HG03196 (cell line): Measurements from ENCODE around the gene VPS35L.
A peak's percentile ranks its signal among the peaks of the same experiment; 100 is the strongest.
"Not testable (repeated sequence)": the region's sequence is repeated elsewhere in the genome, so short reads cannot be mapped to it uniquely, and the experiment has no call there.

Experiments used
- ATAC-seq: cut with Tn5 transposase; IDR thresholded peaks from one replicate; pipeline ENCODE4 v1.9.1; 2021; ENCODE audit not compliant: unreplicated experiment

The VPS35L gene

DNA sequence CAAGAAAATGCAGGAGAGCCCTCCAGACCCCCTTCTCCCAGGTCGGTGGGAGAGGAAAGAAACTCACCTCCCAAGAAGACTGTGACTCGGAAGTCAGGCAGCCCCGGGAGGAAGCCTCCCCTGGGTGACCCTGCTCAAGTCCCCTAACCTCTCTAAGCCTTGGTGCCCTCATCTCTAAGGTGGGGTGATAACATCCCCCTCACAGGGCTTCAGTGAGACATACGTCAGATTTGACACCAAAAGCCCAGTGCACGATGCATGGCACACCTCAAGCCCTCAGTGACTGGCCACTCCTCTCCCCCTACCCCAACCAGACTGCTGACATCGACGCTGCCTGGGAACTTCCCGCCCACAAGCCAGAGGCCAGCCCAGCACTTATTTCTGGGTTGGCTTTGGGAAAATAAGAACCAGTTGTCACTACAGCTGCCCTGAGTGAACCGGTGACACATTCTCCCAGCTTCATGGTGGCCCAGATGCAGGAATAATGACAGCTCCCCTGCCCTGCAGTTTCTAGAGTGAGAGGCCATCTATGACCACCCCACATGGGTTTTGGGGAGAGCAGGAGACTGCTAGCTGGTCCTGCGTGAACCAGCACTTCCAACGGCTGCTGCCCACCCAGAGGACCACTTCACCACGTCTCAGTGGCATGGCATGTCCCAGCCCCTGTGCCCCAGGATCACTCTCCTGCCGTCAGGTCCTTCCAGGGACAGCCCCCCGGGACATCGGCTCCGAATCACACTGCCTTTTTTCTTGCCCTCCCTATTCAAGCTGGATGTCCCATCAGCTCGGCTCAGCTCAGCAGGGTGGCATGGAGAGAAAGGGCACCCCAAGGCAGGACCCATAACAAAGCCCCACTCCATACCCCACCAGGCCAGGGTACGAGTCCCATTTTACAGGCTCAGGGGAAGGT, 153.0 kb downstream of the VPS35L start:
- no peak for ATAC-seq

- ATAC-seq, result no peak
Observed at GRCh38 chr16:19709381-19710136, 154.1 kb downstream of the VPS35L start.

DNA sequence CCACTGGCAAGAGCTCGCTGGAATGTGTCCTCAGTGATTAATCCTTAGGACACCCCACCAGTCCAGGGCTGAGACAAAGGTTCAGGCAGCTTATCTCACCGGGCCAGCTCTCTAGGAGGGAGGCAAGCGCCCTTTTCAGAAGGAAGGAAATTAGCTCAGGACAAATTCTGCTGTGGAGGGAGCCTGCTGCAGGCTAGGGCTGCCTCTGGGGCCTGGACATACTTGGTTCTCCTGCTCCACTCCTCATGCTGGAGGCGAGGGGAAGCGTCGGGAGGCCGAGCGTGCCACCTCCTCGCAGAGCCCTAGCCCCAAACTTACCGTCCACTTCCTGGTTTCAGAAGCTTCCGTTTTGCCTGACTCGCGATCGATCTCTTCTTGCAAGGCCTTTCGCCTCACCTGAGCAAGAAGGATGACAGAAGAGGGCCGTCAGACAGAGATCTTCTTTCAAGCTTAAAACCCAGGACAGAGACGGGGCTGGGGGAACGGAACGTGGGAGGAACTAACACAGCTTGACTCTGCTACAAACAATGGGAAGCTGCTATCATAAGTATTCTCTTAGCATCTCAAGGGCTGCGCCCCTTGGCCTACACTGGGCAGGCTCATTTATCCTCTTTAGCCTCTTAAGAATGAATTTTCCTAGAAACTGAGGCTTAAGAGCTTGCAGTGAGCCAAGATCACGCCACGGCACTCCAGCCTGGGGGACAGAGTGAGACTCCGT, 154.8 kb downstream of the VPS35L start:
- no peak for ATAC-seq

- ATAC-seq, result no peak
Observed at GRCh38 chr16:19710991-19711545, 155.6 kb downstream of the VPS35L start.

GRCh38 chr16:19711643-19712042, 156.1 kb downstream of the VPS35L start:
- no peak for ATAC-seq

DNA sequence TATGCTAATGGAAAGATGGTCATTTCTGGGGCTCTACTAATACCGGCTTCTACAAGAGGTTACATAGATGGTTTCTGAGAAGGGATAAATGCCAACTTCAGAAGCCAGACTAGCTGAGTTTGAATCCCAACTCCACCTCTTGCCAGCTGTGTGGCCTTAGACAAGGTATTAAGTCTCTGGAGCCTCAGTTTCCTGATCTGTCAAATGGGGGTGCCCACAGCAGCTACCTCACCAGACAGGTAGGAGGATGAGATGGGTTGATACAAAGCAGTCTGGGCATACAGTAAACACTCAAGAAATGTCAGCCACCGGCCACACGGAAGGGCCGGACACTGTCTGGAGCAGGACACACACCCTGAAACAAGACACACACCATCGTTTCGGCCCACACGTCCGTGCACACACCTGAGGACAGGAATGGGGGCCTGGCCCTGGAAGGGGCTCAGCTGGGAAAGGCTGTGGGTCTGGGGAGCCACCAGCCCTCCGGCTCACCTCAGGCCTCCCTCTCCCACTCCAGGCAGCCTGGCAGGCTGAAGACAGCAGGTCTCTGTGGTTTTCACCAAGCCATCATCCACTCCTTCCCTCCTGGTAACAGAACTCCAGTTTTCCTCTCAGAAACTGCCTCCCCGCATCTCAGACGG, 157.0 kb downstream of the VPS35L start:
- ATAC-seq, result no peak

GRCh38 chr16:19713697-19714096, 158.2 kb downstream of the VPS35L start:
- ATAC-seq, result no peak

GRCh38 chr16:19715566-19715965, 160.1 kb downstream of the VPS35L start:
- ATAC-seq, result no peak

DNA sequence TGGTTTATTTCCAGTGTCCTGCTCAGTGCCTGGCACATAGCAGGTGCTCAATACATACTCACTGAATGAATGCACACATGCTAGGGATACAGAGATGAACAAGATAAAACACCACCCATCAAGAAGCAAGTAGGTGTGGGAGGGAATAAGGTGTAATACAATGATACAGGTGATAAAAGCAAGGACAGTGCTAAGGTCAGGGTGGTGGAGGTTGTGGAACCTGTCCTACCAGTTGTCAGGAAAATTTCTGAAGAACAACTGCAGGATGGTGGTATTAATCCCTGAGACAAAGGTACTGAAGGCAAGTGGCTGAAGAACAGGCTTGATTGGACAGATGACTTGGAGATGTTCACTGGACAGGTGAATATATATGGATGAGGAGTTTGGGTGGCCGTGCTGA, 160.7 kb downstream of the VPS35L start:
- ATAC-seq, result no peak

DNA sequence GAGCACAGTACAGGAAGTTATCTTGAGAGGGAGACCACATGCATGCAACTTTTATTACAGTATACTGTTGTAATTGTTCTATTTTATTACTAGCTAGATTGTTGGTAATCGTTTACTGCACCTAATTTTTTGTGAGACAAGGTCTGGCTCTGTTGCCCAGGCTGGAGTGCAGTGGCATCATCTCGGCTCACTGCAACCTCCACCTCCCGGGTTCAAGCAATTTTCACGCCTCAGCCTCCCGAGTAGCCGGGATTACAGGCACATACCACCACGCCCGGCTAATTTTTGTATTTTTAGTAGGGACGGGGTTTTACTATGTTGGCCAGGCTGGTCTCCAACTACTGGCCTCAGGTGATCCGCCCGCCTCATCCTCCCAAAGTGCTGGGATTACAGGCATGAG, 161.2 kb downstream of the VPS35L start:
- ATAC-seq, result not testable (repeated sequence)

DNA sequence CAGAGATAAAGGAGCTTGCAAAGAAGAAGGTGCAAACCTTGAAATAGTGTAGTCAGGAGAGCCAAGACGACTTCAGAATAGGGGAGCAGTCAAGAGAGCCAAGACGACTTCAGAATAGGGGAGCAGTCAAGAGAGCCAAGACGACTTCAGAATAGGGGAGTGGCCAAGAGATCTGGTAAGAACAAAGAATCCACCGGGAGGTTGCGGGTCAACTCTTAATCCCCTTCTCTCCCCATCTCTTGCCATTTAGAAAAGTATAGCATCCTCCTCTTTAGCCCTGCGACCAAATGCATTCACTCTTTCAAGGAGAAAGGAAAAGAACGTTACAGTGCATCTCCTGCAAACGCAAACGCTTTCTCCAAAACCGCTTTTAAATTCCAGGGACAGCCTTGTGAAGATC, 161.8 kb downstream of the VPS35L start:
- ATAC-seq, result no peak

DNA sequence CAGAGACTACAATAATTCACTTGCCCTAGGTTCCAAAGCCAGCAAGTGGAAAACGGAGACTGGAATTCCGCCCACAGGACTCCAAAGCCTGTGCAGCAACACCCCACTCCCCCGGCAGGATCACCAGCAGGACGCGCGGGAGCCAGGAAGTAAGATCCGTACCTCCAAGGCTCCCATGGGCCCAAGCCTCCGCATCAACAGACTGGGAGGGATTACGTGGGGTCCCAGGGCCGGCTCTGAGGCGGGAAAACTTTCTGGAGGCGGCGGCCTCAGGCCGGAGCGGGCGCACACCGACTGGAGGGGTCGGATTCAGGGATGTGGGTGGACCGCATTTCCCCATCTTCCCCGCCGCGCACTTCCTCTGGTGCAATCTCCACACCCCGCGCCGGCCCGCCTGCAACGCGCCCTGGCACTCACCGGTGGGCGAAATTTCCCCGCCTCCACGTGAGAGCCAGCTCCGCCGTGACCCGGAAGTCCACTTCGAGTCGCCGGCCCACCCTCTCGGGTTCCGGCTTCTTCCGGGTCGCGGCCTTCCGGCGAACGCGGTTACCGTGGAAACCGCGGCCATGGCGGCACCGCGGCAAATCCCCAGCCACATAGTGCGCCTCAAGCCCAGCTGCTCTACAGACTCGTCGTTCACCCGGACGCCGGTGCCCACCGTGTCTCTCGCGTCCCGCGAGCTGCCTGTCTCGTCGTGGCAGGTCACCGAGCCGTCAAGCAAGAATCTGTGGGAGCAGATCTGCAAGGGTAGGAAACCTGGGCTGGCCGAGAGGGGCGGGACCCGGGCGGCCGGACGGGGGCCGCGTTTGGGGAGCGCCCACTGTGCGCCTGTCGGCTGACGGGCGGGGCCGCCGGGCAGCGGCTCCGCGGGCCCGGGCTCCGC, 162.5 kb downstream of the VPS35L start, which contains the start of the genes IQCK and KNOP1:
IQCK (plus strand) TSS at position 531 of the 883 bp plus-strand sequence; CDS start at position 567, 36 bp downstream.
KNOP1 (minus strand) TSS at position 487 of the 883 bp plus-strand sequence. CDS start 3,192 bp downstream, outside the sequence.
- ATAC-seq, result peak; percentile 86

- no peak for ATAC-seq
Observed at GRCh38 chr16:19718624-19718965, 163.1 kb downstream of the VPS35L start.

DNA sequence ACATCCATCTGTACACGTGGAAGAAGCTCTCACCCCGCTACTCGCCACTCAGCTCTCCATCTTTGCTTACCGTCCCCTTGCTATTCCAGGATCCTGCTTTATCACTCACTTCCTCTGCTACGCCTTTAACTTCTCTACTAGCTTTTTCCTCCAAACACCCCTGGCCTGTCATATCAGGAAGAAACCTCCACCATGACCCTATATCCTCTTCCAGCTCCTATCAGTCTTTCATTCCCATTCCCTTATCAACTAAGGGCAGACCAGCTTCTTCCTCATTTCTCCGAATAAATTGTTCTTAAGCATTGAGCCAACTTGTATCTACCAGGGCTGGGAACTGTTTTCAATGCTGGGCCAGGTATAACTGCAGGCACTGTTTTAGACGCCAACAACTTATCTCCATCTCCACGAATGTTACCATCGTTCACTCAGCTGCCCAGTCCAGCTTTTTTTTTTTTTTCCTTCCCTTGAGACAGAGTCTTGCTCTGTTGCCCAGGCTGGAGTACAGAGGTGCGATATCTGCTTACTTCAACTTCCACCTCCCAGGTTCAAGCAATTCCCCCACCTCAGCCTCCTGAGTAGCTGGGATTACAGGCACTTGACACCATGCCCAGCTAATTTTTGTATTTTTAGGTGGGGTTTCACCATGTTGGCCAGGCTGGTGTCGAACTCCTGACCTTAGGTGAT, 166.9 kb downstream of the VPS35L start:
- no peak for ATAC-seq

DNA sequence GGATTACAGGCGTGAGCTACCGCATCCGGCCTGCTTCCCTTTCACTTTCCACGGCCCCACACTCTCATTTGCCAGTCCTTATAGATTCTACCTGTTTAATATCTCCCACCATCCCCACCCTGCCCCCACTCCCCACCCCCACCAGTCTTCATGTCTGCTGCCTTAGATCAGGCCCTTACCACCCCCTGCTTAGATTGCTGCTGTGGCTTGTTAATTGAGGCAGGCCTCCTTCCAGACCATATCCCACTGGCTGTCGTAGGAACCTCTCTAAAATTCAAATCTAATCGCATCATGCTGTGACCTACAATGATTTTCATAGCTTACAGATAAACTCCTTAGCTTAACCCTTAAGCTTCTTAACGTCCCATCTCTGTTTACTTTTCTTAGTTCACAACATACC, 167.5 kb downstream of the VPS35L start:
- ATAC-seq, result no peak

GRCh38 chr16:19728636-19728965, 173.1 kb downstream of the VPS35L start:
- ATAC-seq, result no peak

GRCh38 chr16:19733551-19733950, 178.0 kb downstream of the VPS35L start:
- no peak for ATAC-seq

GRCh38 chr16:19735074-19735867, 179.8 kb downstream of the VPS35L start:
- ATAC-seq, result no peak
